ENCODE data around the gene SFSWAP. TPM values are rescaled to one million over a fixed set of nuclear protein-coding genes. Genes with fewer than 3 reads are reported as not detected.

SFSWAP gene
- total and polyA plus RNA-seq, 2 experiments from 2014 or later = 21.4 to 25.1 TPM

GRCh38 chr12:131751335-131751734, 40.4 kb downstream of the SFSWAP start:
- 91% methylated on average over 7 of the region's 7 CpGs for WGBS (ENCODE audit: low lambda C conversion rate, missing lambda C conversion rate)
- H3K27ac ChIP-seq = no peak overlapping the region
- no peaks in the 10 kb centered on the region for H3K79me2 ChIP-seq
- no peak for TF ChIP-seq CTCF (IDR thresholded peaks at IDR 0.05; ENCODE audit: poor library complexity)
- TF ChIP-seq EZH2 (IDR thresholded peaks at IDR 0.05; ENCODE audit: borderline replicate concordance) = no peak
- TF ChIP-seq EZH2phosphoT487 (IDR thresholded peaks at IDR 0.05; ENCODE audit: low read depth, severe bottlenecking, unreplicated experiment) = no peak
- no peaks in the 10 kb centered on the region for H3K36me3 ChIP-seq (replicated peaks; ENCODE audit: insufficient read depth, low read depth)
- no peak overlapping the region for H3K4me2 ChIP-seq
- no peaks in the 10 kb centered on the region for H4K20me1 ChIP-seq (ENCODE audit: insufficient read depth, poor library complexity, severe bottlenecking)
- no peak overlapping the region for H2AFZ ChIP-seq
- H3K4me1 ChIP-seq (ENCODE audit: insufficient read depth) = no peaks in the 10 kb centered on the region
- H3K9me3 ChIP-seq (ENCODE audit: low read depth) = no peaks in the 10 kb centered on the region
- DNase-seq (ENCODE audit: low spot score) = no peak
- no peaks in the 10 kb centered on the region for H3K27me3 ChIP-seq
- no peak overlapping the region for H3K4me3 ChIP-seq
- H3K9me2 ChIP-seq (replicated peaks; ENCODE audit: insufficient read depth) = no peaks in the 10 kb centered on the region

GRCh38 chr12:131752451-131752850, 41.6 kb downstream of the SFSWAP start:
- no peak overlapping the region for H3K4me3 ChIP-seq
- no peak for DNase-seq (ENCODE audit: low spot score)
- H3K9me2 ChIP-seq (replicated peaks; ENCODE audit: insufficient read depth) = no peaks in the 10 kb centered on the region
- H3K4me1 ChIP-seq (ENCODE audit: insufficient read depth) = no peaks in the 10 kb centered on the region
- no peak overlapping the region for H3K4me2 ChIP-seq
- no peaks in the 10 kb centered on the region for H3K9me3 ChIP-seq (ENCODE audit: low read depth)
- H3K27me3 ChIP-seq = no peaks in the 10 kb centered on the region
- no peak overlapping the region for H2AFZ ChIP-seq
- H4K20me1 ChIP-seq (ENCODE audit: insufficient read depth, poor library complexity, severe bottlenecking) = no peaks in the 10 kb centered on the region
- no peak overlapping the region for H3K27ac ChIP-seq
- no peaks in the 10 kb centered on the region for H3K36me3 ChIP-seq (replicated peaks; ENCODE audit: insufficient read depth, low read depth)
- no peaks in the 10 kb centered on the region for H3K79me2 ChIP-seq
- WGBS (ENCODE audit: low lambda C conversion rate, missing lambda C conversion rate) = 91% methylated on average over 11 of the region's 11 CpGs
- no peak for TF ChIP-seq EZH2 (IDR thresholded peaks at IDR 0.05; ENCODE audit: borderline replicate concordance)
- no peak for TF ChIP-seq EZH2phosphoT487 (IDR thresholded peaks at IDR 0.05; ENCODE audit: low read depth, severe bottlenecking, unreplicated experiment)
- no peak for TF ChIP-seq CTCF (IDR thresholded peaks at IDR 0.05; ENCODE audit: poor library complexity)

- no peak for DNase-seq (ENCODE audit: low spot score)
Measured at GRCh38 chr12:131753005-131753404, 42.1 kb downstream of the SFSWAP start.

More at GRCh38 chr12:131753005-131753404, 42.1 kb downstream of the SFSWAP start:
- Histone ChIP-seq H2AFZ (no peak overlapping the region), H3K9me2 (replicated peaks; ENCODE audit: insufficient read depth) (no peaks in the 10 kb centered on the region), H3K4me2 (no peak overlapping the region), H3K79me2 (no peaks in the 10 kb centered on the region), H4K20me1 (ENCODE audit: insufficient read depth, poor library complexity, severe bottlenecking) (no peaks in the 10 kb centered on the region), H3K27ac (no peak overlapping the region), H3K27me3 (no peaks in the 10 kb centered on the region), H3K4me3 (no peak overlapping the region), H3K9me3 (ENCODE audit: low read depth) (no peaks in the 10 kb centered on the region), H3K4me1 (ENCODE audit: insufficient read depth) (no peaks in the 10 kb centered on the region), H3K36me3 (replicated peaks; ENCODE audit: insufficient read depth, low read depth) (no peaks in the 10 kb centered on the region)
- WGBS (ENCODE audit: low lambda C conversion rate, missing lambda C conversion rate) = 96% methylated on average over 16 of the region's 20 CpGs
- TF ChIP-seq CTCF (IDR thresholded peaks at IDR 0.05; ENCODE audit: poor library complexity) (no peak), EZH2phosphoT487 (IDR thresholded peaks at IDR 0.05; ENCODE audit: low read depth, severe bottlenecking, unreplicated experiment) (no peak), EZH2 (IDR thresholded peaks at IDR 0.05; ENCODE audit: borderline replicate concordance) (no peak)

Measured in hepatocyte (in vitro differentiated cells).